Stimulated activated naive CD8-positive, alpha-beta T cell treated with anti-CD3 and anti-CD28 coated beads, Interleukin-15, Interleukin-2, amounts not matched to agents 100 U/mL and 50 U/mL, for 24 hours (primary cell): ENCODE results near the gene MARK4.
"Not testable (repeated sequence)": the region's sequence is repeated elsewhere in the genome, so short reads cannot be mapped to it uniquely, and the experiment has no call there.

ENCODE experiments used
- ATAC-seq: fragments of 150-1000 bp; cut with Tn5 transposase; one replicate; pipeline ENCODE4 v1.10.0; 2021
- DNase-seq: peaks from one replicate; pipeline ENCODE4 v3.0.0; 2021

MARK4 gene

GRCh38 chr19:45250832-45251451 is at the start of gene MARK4:
Gene MARK4, plus strand, starts transcription at chr19:45251271. Its CDS starts 318 bp downstream, at chr19:45251589.
- DNase-seq (peak; percentile 64), ATAC-seq (peak; percentile 72)

- DNase-seq (no peak), ATAC-seq (no peak)
Observed at GRCh38 chr19:45202637-45203036, 48.4 kb upstream of the MARK4 start.

GRCh38 chr19:45205810-45206209 is 45.3 kb upstream of the MARK4 start:
- DNase-seq: no peak
- no peak for ATAC-seq

- ATAC-seq (no peak), DNase-seq (no peak)
Observed at GRCh38 chr19:45206328-45206727, 44.7 kb upstream of the MARK4 start.

- no peak for DNase-seq
Observed at GRCh38 chr19:45211751-45212381, 39.2 kb upstream of the MARK4 start.

GRCh38 chr19:45213031-45213430 is 38.0 kb upstream of the MARK4 start:
- ATAC-seq: no peak
- DNase-seq: no peak

More at GRCh38 chr19:45211751-45212381, 39.2 kb upstream of the MARK4 start:
- ATAC-seq: no peak

GRCh38 chr19:45215391-45216191 is 35.5 kb upstream of the MARK4 start:
- no peak for DNase-seq
- no peak for ATAC-seq

GRCh38 chr19:45216667-45217066 is 34.4 kb upstream of the MARK4 start:
- DNase-seq (no peak), ATAC-seq (no peak)

- ATAC-seq: no peak
- no peak for DNase-seq
Observed at GRCh38 chr19:45217193-45217956, 33.7 kb upstream of the MARK4 start.

GRCh38 chr19:45217957-45218334 is 33.1 kb upstream of the MARK4 start:
- ATAC-seq (no peak), DNase-seq (no peak)

GRCh38 chr19:45218426-45218825 is 32.6 kb upstream of the MARK4 start:
- ATAC-seq: no peak
- no peak for DNase-seq

- no peak for ATAC-seq
- DNase-seq: no peak
Observed at GRCh38 chr19:45218911-45219743, 31.9 kb upstream of the MARK4 start.

- ATAC-seq: no peak
Observed at GRCh38 chr19:45222724-45223123, 28.3 kb upstream of the MARK4 start.

GRCh38 chr19:45223879-45224278 is 27.2 kb upstream of the MARK4 start:
- ATAC-seq (no peak), DNase-seq (no peak)

More at GRCh38 chr19:45222724-45223123, 28.3 kb upstream of the MARK4 start:
- no peak for DNase-seq

GRCh38 chr19:45224645-45225044 is 26.4 kb upstream of the MARK4 start:
- DNase-seq (no peak), ATAC-seq (no peak)

- not testable (repeated sequence) for ATAC-seq, DNase-seq
Observed at GRCh38 chr19:45229056-45229455, 22.0 kb upstream of the MARK4 start.

- DNase-seq (no peak), ATAC-seq (no peak)
Observed at GRCh38 chr19:45231891-45232290, 19.2 kb upstream of the MARK4 start.

- no peak for DNase-seq
- ATAC-seq: no peak
Observed at GRCh38 chr19:45234089-45234869, 16.8 kb upstream of the MARK4 start.

GRCh38 chr19:45235485-45235884 is 15.6 kb upstream of the MARK4 start:
- DNase-seq (no peak), ATAC-seq (no peak)

- no peak for ATAC-seq
- DNase-seq: no peak
Observed at GRCh38 chr19:45238556-45238955, 12.5 kb upstream of the MARK4 start.
